Measurements from ENCODE around the gene CDK5. TPM values are rescaled to one million over a fixed set of nuclear protein-coding genes. Genes with fewer than 3 reads are reported as not detected.
A peak's percentile ranks its signal among the peaks of the same experiment; 100 is the strongest.

Gene CDK5
- total RNA-seq, 1 experiment from 2014 or later = 23.5 TPM

- no peak for TF ChIP-seq CTCF (IDR thresholded peaks at IDR 0.05; ENCODE audit: unreplicated experiment)
- Mint-ChIP-seq H3K4me3 (ENCODE audit: low read depth, unreplicated experiment) (no peak overlapping the region), H3K27me3 (ENCODE audit: unreplicated experiment) (no peaks in the 10 kb centered on the region), H3K9me3 (ENCODE audit: low read depth, unreplicated experiment) (no peaks in the 10 kb centered on the region), H3K4me1 (ENCODE audit: low read depth, unreplicated experiment) (peaks cover 14% of the 10 kb centered on the region), H3K27ac (ENCODE audit: unreplicated experiment) (no peak overlapping the region), H3K36me3 (ENCODE audit: insufficient read depth, unreplicated experiment) (peaks cover 7% of the 10 kb centered on the region)
- CTCF ChIA-PET = no interaction called here
- no peak for DNase-seq
- intact Hi-C loops (cut with micrococcal nuclease; ENCODE audit: unreplicated experiment) = no loop called here
- BruUV-seq (replicated peaks) = no TSS peak
Observed at GRCh38 chr7:151033864-151034249, 23.8 kb downstream of the CDK5 start.

- peak; percentile 14 for TF ChIP-seq CTCF (IDR thresholded peaks at IDR 0.05; ENCODE audit: unreplicated experiment)
- BruUV-seq (replicated peaks) = no TSS peak
- intact Hi-C loops (cut with micrococcal nuclease; ENCODE audit: unreplicated experiment) = no loop called here
- CTCF ChIA-PET = no interaction called here
- no peaks in the 10 kb centered on the region for H3K27me3 Mint-ChIP-seq (ENCODE audit: unreplicated experiment)
- H3K4me1 Mint-ChIP-seq (ENCODE audit: low read depth, unreplicated experiment) = peaks cover 16% of the 10 kb centered on the region
- H3K9me3 Mint-ChIP-seq (ENCODE audit: low read depth, unreplicated experiment) = no peaks in the 10 kb centered on the region
- peaks cover 13% of the 10 kb centered on the region for H3K36me3 Mint-ChIP-seq (ENCODE audit: insufficient read depth, unreplicated experiment)
- no peak overlapping the region for H3K27ac Mint-ChIP-seq (ENCODE audit: unreplicated experiment)
- H3K4me3 Mint-ChIP-seq (ENCODE audit: low read depth, unreplicated experiment) = no peak overlapping the region
- DNase-seq = no peak
Observed at GRCh38 chr7:151032936-151033863, 24.5 kb downstream of the CDK5 start.

GRCh38 chr7:151031011-151031410 lies 26.7 kb downstream of the CDK5 start:
- intact Hi-C loops (cut with micrococcal nuclease; ENCODE audit: unreplicated experiment) = no loop called here
- DNase-seq = no peak
- no peak for TF ChIP-seq CTCF (IDR thresholded peaks at IDR 0.05; ENCODE audit: unreplicated experiment)
- Mint-ChIP-seq H3K4me3 (ENCODE audit: low read depth, unreplicated experiment) (no peak overlapping the region), H3K4me1 (ENCODE audit: low read depth, unreplicated experiment) (peaks cover 37% of the 10 kb centered on the region), H3K27ac (ENCODE audit: unreplicated experiment) (no peak overlapping the region), H3K27me3 (ENCODE audit: unreplicated experiment) (no peaks in the 10 kb centered on the region), H3K9me3 (ENCODE audit: low read depth, unreplicated experiment) (no peaks in the 10 kb centered on the region), H3K36me3 (ENCODE audit: insufficient read depth, unreplicated experiment) (peaks cover 20% of the 10 kb centered on the region)
- CTCF ChIA-PET = no interaction called here
- no TSS peak for BruUV-seq (replicated peaks)

GRCh38 chr7:151028948-151029501 lies 28.7 kb downstream of the CDK5 start:
- no TSS peak for BruUV-seq (replicated peaks)
- no peak for TF ChIP-seq CTCF (IDR thresholded peaks at IDR 0.05; ENCODE audit: unreplicated experiment)
- Mint-ChIP-seq H3K4me1 (ENCODE audit: low read depth, unreplicated experiment) (peaks cover 55% of the 10 kb centered on the region), H3K4me3 (ENCODE audit: low read depth, unreplicated experiment) (peak overlapping the region; percentile 82), H3K27me3 (ENCODE audit: unreplicated experiment) (no peaks in the 10 kb centered on the region), H3K27ac (ENCODE audit: unreplicated experiment) (peak overlapping the region; percentile 94), H3K9me3 (ENCODE audit: low read depth, unreplicated experiment) (no peaks in the 10 kb centered on the region), H3K36me3 (ENCODE audit: insufficient read depth, unreplicated experiment) (peaks cover 20% of the 10 kb centered on the region)
- CTCF ChIA-PET = interaction anchor here (1.0 to 1.4 kb wide), 10 partner anchors 10 to 152 kb away, joined by 3 to 6 read pairs (median 4); partner anchors contain the start of genes FASTK, NOS3 and TMUB1
- no peak for DNase-seq
- intact Hi-C loops (cut with micrococcal nuclease; ENCODE audit: unreplicated experiment) = loop anchor here (1.0 to 10.0 kb wide), 4 partner anchors 29 to 82 kb away; partner anchors contain the start of genes FASTK and TMUB1

All from Calu3 (cell line).